ENCODE data around the gene CCNC. TPM values are rescaled to one million over a fixed set of nuclear protein-coding genes. Genes with fewer than 3 reads are reported as not detected.
"Not testable (repeated sequence)": the region's sequence is repeated elsewhere in the genome, so short reads cannot be mapped to it uniquely, and the experiment has no call there.

CCNC gene
- polyA plus RNA-seq, 4 donors: 40.4 to 64.2 (median 50.1) TPM

- 9 to 12% (median 10%) methylated on average over 20 of the region's 20 CpGs for WGBS, 3 donors
- no peak for FAIRE-seq
- peaks cover 0 to 12% (median 6%) of the 10 kb centered on the region in 3 donors for H3K4me1 ChIP-seq (ENCODE audit: control insufficient read depth in 3 of 3, insufficient read depth in 2 of 3, low read depth in 1 of 3, low read length in 2 of 3)
- H3K4me3 ChIP-seq (ENCODE audit: low read depth in 1 of 3, low read length in 3 of 3): no peak overlapping the region
- peaks cover 10 to 95% (median 71%) of the 10 kb centered on the region in 3 donors for H3K27me3 ChIP-seq (ENCODE audit: control insufficient read depth in 3 of 3, insufficient read depth in 3 of 3, low read length in 3 of 3)
- DNase-seq: no peak
- H3K9me3 ChIP-seq (ENCODE audit: control insufficient read depth in 2 of 2, insufficient read depth in 1 of 2, low read depth in 1 of 2, low read length in 1 of 2): peaks cover 0 to 5% of the 10 kb centered on the region in 2 donors
- no peaks in the 10 kb centered on the region for H3K36me3 ChIP-seq (ENCODE audit: control insufficient read depth in 3 of 3, insufficient read depth in 2 of 3, low read depth in 1 of 3, low read length in 3 of 3)
- no peak overlapping the region for H3K27ac ChIP-seq (ENCODE audit: low read depth in 1 of 3, low read length in 2 of 3)
Measured at GRCh38 chr6:99605074-99605734, 36.7 kb upstream of the CCNC start.

- WGBS, 3 donors: 6 to 14% (median 10%) methylated on average over 31 of the region's 31 CpGs
- Histone ChIP-seq H3K4me3 (ENCODE audit: low read depth in 1 of 3, low read length in 3 of 3) (no peak overlapping the region), H3K4me1 (ENCODE audit: control insufficient read depth in 3 of 3, insufficient read depth in 2 of 3, low read depth in 1 of 3, low read length in 2 of 3) (peaks cover 0 to 12% (median 6%) of the 10 kb centered on the region in 3 donors), H3K36me3 (ENCODE audit: control insufficient read depth in 3 of 3, insufficient read depth in 2 of 3, low read depth in 1 of 3, low read length in 3 of 3) (no peaks in the 10 kb centered on the region), H3K27me3 (ENCODE audit: control insufficient read depth in 3 of 3, insufficient read depth in 3 of 3, low read length in 3 of 3) (peaks cover 10 to 91% (median 69%) of the 10 kb centered on the region in 3 donors), H3K9me3 (ENCODE audit: control insufficient read depth in 2 of 2, insufficient read depth in 1 of 2, low read depth in 1 of 2, low read length in 1 of 2) (peaks cover 0 to 5% of the 10 kb centered on the region in 2 donors), H3K27ac (ENCODE audit: low read depth in 1 of 3, low read length in 2 of 3) (no peak overlapping the region)
- DNase-seq (no peak), FAIRE-seq (no peak)
Measured at GRCh38 chr6:99604166-99605073, 36.0 kb upstream of the CCNC start.

- 1 to 2% (median 2%) methylated on average over 55 of the region's 55 CpGs for WGBS, 3 donors
- Histone ChIP-seq H3K4me1 (ENCODE audit: control insufficient read depth in 3 of 3, insufficient read depth in 2 of 3, low read depth in 1 of 3, low read length in 2 of 3) (peaks cover 0 to 12% (median 6%) of the 10 kb centered on the region in 3 donors), H3K36me3 (ENCODE audit: control insufficient read depth in 3 of 3, insufficient read depth in 2 of 3, low read depth in 1 of 3, low read length in 3 of 3) (no peaks in the 10 kb centered on the region), H3K4me3 (ENCODE audit: low read depth in 1 of 3, low read length in 3 of 3) (peak overlapping the region in 1 of 3 donors; percentile 38), H3K27me3 (ENCODE audit: control insufficient read depth in 3 of 3, insufficient read depth in 3 of 3, low read length in 3 of 3) (peaks cover 8 to 89% (median 63%) of the 10 kb centered on the region in 3 donors), H3K9me3 (ENCODE audit: control insufficient read depth in 2 of 2, insufficient read depth in 1 of 2, low read depth in 1 of 2, low read length in 1 of 2) (peaks cover 0 to 5% of the 10 kb centered on the region in 2 donors), H3K27ac (ENCODE audit: low read depth in 1 of 3, low read length in 2 of 3) (no peak overlapping the region)
- no peak for FAIRE-seq
- peak in 1 of 2 donors; percentile 61 for DNase-seq
Measured at GRCh38 chr6:99603421-99604165, 35.1 kb upstream of the CCNC start.

- no peak for DNase-seq
- Histone ChIP-seq H3K4me1 (ENCODE audit: control insufficient read depth in 3 of 3, insufficient read depth in 2 of 3, low read depth in 1 of 3, low read length in 2 of 3) (peaks cover 0 to 12% (median 6%) of the 10 kb centered on the region in 3 donors), H3K27ac (ENCODE audit: low read depth in 1 of 3, low read length in 2 of 3) (no peak overlapping the region), H3K27me3 (ENCODE audit: control insufficient read depth in 3 of 3, insufficient read depth in 3 of 3, low read length in 3 of 3) (peaks cover 7 to 88% (median 54%) of the 10 kb centered on the region in 3 donors), H3K36me3 (ENCODE audit: control insufficient read depth in 3 of 3, insufficient read depth in 2 of 3, low read depth in 1 of 3, low read length in 3 of 3) (no peaks in the 10 kb centered on the region), H3K9me3 (ENCODE audit: control insufficient read depth in 2 of 2, insufficient read depth in 1 of 2, low read depth in 1 of 2, low read length in 1 of 2) (peaks cover 0 to 5% of the 10 kb centered on the region in 2 donors), H3K4me3 (ENCODE audit: low read depth in 1 of 3, low read length in 3 of 3) (peak overlapping the region in 2 of 3 donors; percentile 8 to 38)
- no peak for FAIRE-seq
- WGBS, 3 donors: 4 to 7% (median 4%) methylated on average over 47 to 54 of the region's 54 CpGs
Measured at GRCh38 chr6:99602520-99603420, 34.3 kb upstream of the CCNC start.

- not testable (repeated sequence) for DNase-seq; FAIRE-seq; H3K36me3 ChIP-seq (ENCODE audit: control insufficient read depth in 3 of 3, insufficient read depth in 2 of 3, low read depth in 1 of 3, low read length in 3 of 3); H3K9me3 ChIP-seq (ENCODE audit: control insufficient read depth in 2 of 2, insufficient read depth in 1 of 2, low read depth in 1 of 2, low read length in 1 of 2); H3K27ac ChIP-seq (ENCODE audit: low read depth in 1 of 3, low read length in 2 of 3); H3K4me1 ChIP-seq (ENCODE audit: control insufficient read depth in 3 of 3, insufficient read depth in 2 of 3, low read depth in 1 of 3, low read length in 2 of 3); H3K4me3 ChIP-seq (ENCODE audit: low read depth in 1 of 3, low read length in 3 of 3)
- H3K27me3 ChIP-seq (ENCODE audit: control insufficient read depth in 3 of 3, insufficient read depth in 3 of 3, low read length in 3 of 3): peaks cover 0 to 82% (median 35%) of the 10 kb centered on the region in 3 donors
- 77 to 88% (median 80%) methylated on average over 8 of the region's 8 CpGs for WGBS, 3 donors
Measured at GRCh38 chr6:99594696-99595095, 26.2 kb upstream of the CCNC start.

- Histone ChIP-seq H3K4me3 (ENCODE audit: low read depth in 1 of 3, low read length in 3 of 3) (no peak overlapping the region), H3K27ac (ENCODE audit: low read depth in 1 of 3, low read length in 2 of 3) (no peak overlapping the region), H3K36me3 (ENCODE audit: control insufficient read depth in 3 of 3, insufficient read depth in 2 of 3, low read depth in 1 of 3, low read length in 3 of 3) (peaks cover 0 to 2% (median 0%) of the 10 kb centered on the region in 3 donors), H3K4me1 (ENCODE audit: control insufficient read depth in 3 of 3, insufficient read depth in 2 of 3, low read depth in 1 of 3, low read length in 2 of 3) (peaks cover 0 to 14% (median 5%) of the 10 kb centered on the region in 3 donors), H3K9me3 (ENCODE audit: control insufficient read depth in 2 of 2, insufficient read depth in 1 of 2, low read depth in 1 of 2, low read length in 1 of 2) (no peaks in the 10 kb centered on the region), H3K27me3 (ENCODE audit: control insufficient read depth in 3 of 3, insufficient read depth in 3 of 3, low read length in 3 of 3) (peaks cover 0 to 86% (median 44%) of the 10 kb centered on the region in 3 donors)
- no peak for DNase-seq
- 30 to 52% (median 40%) methylated on average over 1 of the region's 1 CpG for WGBS, 3 donors
- no peak for FAIRE-seq
Measured at GRCh38 chr6:99592900-99593299, 24.4 kb upstream of the CCNC start.

GRCh38 chr6:99591673-99592364 is 23.4 kb upstream of the CCNC start:
- peak; percentile 5 for FAIRE-seq
- peaks cover 2 to 85% (median 42%) of the 10 kb centered on the region in 3 donors for H3K27me3 ChIP-seq (ENCODE audit: control insufficient read depth in 3 of 3, insufficient read depth in 3 of 3, low read length in 3 of 3)
- WGBS, 3 donors: 11 to 22% (median 16%) methylated on average over 6 of the region's 6 CpGs
- H3K4me1 ChIP-seq (ENCODE audit: control insufficient read depth in 3 of 3, insufficient read depth in 2 of 3, low read depth in 1 of 3, low read length in 2 of 3): peaks cover 0 to 14% (median 5%) of the 10 kb centered on the region in 3 donors
- no peak overlapping the region for H3K27ac ChIP-seq (ENCODE audit: low read depth in 1 of 3, low read length in 2 of 3)
- H3K4me3 ChIP-seq (ENCODE audit: low read depth in 1 of 3, low read length in 3 of 3): no peak overlapping the region
- peaks cover 0 to 2% (median 0%) of the 10 kb centered on the region in 3 donors for H3K36me3 ChIP-seq (ENCODE audit: control insufficient read depth in 3 of 3, insufficient read depth in 2 of 3, low read depth in 1 of 3, low read length in 3 of 3)
- no peak for DNase-seq
- no peaks in the 10 kb centered on the region for H3K9me3 ChIP-seq (ENCODE audit: control insufficient read depth in 2 of 2, insufficient read depth in 1 of 2, low read depth in 1 of 2, low read length in 1 of 2)
